SHP77 treated with DMSO at 0.1 percent for 48 hours (cell line): Measurements from ENCODE around the gene CDK17.
"Not testable (repeated sequence)": the region's sequence is repeated elsewhere in the genome, so short reads cannot be mapped to it uniquely, and the experiment has no call there.

Experiments used
- DNase-seq: peaks from one replicate; lab custom pipeline; 2025; lab: John Stamatoyannopoulos, UW

CDK17 gene

DNA sequence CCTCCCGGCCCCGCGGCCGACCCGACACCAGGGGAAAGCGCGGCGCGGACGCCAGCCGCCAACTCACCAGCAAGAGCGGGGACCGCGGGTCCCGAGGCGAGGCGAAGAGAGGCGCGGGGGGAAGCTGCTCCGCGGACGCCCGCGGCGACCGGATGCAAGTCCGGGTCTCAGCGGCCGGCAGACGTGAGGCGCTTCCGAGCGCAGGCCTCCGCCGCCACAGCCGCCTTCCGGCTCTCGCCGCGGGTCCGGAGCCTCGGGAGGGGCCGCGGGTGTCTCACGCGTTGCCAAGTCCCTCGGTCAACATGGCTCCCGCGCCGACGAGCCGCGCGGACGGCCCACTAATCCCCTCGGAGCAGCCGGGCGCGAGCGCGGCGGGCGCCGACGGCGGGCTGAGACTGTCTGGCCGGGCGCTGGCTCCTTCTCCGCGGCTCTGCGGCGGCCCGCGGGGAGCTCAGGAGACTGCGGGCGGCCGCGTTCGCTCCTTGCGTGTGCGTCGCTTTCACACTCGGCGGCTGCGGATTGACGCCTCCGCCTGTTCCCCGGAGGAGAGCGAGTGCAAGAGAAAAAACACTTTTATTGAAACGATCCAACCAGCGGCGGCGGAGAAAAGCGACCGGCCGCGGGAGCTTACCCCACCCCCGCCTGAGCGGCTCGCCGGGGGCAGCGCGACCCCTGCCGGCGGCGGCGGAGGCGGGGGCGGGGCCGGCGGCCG lies at the start of gene CDK17:
Gene CDK17 (minus strand): TSS at position 521 of the 712 bp plus-strand sequence. CDS start 65,603 bp downstream, outside the sequence.
- peak; percentile 35 for DNase-seq

DNA sequence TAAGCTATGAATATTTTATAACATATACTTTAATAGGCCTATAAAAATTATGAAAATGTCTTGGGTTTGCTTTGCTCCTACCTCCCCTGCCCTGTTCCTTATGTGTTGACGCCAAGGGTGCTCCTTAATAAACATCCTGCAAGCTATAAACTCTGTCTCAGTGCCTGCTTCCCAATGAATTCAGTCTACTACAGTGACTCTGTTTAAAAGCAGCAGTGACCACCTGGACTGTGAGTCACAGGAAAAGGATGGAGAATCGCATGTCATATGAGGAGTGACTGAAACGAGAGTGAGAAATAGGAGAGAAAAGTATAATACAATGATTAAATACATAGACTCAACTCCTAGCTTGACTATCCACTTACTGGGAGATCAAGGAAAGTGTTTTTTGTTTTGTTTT lies 48.1 kb upstream of the CDK17 start:
- no peak for DNase-seq

DNA sequence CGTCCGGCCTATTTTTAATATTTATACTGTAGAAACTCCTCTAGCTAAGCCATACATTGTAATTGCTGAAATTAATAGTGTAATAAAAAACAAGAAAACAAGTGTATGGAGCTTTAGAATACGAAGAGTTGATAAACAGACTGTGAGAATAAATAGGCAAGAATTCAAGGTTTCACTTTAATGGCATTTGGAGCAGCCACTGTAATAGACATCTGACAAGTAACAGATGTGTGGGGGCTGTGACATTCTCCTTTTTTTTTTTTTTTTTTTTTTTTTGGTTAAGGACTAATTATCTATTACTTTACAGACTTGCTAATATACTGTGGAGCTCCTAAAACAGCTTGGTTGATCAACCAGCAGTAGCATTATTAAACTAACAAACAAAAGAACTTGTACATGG lies 47.0 kb upstream of the CDK17 start:
- no peak for DNase-seq

DNA sequence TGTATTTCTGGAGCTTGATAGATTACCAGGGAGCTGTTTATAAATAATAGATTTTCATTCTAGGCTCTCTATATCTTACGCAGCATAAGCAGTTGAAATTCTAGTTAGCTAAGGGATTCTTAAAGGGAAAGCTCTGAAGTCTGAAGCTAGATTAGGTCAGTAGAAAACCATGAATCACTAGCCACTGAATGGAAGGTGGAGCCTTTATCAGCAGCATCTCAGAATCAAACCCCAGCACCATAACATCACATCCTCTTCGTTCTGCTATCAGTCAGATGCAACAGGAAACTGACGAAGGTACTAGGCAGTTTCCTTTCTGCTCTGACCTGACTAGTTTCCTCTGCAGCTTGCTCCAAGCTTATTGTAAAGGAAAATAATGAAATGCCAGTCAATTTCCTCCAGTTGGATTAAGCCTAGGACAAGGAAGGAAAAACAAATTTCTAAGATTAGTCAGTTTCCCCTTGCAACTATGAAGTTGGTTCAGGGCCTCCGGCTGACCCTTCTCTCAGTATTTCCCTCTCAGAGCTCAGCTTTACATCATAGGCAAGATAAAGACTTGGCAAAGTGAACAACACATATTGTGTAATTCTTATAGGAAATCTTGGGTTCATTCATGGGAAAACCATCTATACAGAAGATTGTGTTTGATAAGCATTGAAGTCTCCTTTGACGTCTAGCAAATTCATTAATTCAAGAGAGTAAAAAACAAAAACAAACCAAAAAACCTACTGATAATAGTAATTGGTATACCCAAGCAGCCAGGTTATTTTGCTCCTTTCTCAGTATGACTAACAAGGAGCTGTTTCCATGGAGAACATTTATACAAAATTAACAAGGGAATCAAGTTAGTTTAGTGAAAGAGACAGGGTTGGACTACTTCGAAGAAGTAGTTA lies 45.7 kb upstream of the CDK17 start:
- DNase-seq = no peak

DNA sequence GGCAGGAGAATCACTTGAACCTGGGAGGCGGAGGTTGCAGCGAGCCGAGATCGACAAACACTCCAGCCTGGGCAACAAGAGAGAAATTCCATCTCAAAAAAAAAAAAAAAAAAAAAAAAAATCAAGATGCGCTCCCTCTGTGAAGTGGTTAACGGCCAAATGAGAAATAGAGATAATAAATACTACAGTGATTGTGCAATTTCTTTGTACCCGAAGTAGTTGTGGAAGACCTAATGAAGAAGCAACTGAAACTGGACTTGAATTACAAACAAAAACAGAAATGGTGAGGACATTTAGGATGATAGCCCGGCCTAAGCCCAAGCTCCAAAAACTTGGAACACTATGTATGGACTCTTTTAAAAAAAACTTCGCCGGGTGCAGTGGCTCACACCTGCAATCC lies 44.2 kb upstream of the CDK17 start:
- no peak for DNase-seq

DNA sequence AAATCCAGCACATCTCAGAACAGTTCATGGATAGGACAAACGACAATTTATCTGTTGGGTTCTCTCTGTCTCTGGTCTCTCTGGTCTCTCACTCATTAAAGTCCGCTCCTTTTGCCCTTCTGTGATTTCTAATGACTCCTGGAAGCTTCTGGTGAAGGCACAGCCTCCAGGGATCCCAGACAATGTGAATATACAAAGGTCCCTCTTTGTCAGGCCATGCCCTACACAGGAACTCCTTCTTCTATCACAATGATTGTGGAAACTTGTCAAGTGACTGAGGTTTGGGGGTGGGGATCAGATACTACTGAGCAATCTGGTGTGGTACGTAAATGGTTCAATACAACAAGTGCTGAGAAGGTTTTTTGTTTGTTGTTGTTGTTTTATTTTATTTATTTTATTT lies 42.7 kb upstream of the CDK17 start:
- no peak for DNase-seq

DNA sequence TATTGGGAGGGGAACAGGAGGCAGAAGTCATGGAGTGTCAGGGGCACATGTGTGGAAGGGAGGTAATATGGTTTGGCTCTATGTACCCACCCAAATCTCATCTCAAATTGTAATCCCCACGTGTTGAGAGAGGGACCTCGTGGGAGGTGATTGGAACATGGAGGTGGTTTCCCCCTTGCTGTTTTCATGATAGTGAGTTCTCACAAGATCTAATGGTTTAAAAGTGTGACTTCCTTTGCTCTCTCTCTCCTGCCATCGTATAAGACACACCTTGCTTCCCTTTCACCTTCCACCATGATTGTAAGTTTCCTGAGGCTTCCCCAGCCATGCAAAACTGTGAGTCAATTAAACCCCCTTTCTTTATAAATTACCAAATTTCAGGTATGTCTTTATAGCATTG lies 41.6 kb upstream of the CDK17 start:
- no peak for DNase-seq

DNA sequence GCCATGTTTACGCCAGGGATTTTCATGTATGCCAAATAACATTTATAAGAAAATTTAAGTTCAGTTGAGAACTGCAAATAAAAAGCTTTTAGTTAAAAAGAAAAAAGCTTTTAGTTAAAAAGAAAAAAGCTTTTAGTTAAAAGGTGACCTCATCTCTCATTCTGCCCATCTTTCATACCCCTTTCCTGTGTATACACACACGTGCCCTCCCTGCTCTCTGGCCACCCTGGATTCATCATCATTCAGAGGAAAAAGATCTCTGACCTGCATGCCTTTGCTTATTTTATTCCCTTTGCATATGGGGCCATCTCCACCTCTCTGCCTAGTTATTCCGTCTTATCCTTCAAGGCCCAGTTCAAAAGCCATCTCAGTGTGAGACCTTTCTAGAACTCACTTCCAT lies 38.1 kb upstream of the CDK17 start:
- no peak for DNase-seq

DNA sequence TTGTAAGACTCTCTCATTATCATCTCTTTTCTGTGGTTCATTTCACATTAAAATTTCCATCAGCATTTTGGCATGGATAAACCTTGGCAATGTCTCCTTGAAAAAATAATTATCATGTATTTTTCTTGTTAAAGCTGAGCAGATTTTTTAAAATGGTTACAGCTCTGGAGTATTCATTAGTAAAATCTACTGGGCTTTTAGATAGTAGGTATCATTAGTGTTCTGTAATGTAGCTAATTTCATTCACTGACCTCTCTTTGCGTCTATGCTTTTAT lies 36.9 kb upstream of the CDK17 start:
- DNase-seq = no peak

DNA sequence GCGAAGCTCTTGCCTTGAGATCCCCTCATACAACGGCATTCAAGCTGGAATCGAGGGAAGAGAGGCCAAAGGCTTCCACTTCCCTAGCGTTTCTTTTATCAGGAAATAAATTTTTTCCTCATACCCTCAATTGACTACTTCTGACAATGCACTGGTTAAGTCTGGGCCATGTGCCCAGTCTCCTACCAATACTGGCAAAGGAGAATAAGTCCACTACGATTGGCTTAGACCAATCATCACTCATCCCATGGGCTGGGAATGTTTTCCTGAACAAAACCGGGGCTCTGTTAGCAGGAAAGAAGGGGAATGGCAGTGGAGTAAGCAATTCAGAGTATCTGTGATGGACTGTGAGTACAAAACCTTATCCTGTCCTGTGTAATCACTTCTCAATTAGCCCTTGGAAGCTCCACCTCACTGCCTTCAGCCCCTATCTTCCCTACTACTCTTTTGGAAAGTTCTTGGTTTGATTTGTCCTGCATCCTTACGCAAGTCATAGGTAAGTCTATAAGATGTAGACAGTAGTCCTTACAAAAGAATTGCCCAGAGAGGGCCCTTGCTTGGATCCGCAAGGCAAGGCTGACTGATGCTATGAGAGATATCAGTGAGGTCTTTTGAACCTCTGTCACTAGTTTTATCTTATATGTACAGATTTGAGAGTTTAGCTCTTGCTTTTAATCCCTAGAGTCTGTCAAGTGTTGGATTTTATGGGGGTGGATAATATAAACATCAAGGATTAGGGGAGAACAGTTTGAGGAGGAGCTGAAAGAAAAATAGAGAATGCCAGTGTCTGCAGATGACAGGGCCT lies 36.3 kb upstream of the CDK17 start:
- DNase-seq = no peak

DNA sequence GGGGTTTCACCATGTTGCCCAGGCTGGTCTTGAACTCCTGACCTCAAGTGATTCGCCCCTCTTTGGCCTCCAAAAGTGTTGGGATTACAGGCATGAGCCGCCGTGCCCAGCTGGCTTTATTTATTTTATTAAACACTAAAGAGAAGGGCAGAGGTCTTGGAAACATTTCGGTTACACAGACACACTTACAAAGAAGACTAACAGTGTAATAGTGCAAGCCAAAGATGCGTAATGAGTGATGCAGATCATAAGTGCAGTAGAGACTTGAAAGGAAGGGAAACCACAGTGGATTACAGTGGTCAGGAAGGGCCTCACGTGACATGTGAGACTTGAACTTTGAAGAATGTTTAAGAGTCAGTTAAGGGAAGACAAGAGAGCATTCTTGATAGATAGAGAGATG lies 33.9 kb upstream of the CDK17 start:
- DNase-seq = no peak

DNA sequence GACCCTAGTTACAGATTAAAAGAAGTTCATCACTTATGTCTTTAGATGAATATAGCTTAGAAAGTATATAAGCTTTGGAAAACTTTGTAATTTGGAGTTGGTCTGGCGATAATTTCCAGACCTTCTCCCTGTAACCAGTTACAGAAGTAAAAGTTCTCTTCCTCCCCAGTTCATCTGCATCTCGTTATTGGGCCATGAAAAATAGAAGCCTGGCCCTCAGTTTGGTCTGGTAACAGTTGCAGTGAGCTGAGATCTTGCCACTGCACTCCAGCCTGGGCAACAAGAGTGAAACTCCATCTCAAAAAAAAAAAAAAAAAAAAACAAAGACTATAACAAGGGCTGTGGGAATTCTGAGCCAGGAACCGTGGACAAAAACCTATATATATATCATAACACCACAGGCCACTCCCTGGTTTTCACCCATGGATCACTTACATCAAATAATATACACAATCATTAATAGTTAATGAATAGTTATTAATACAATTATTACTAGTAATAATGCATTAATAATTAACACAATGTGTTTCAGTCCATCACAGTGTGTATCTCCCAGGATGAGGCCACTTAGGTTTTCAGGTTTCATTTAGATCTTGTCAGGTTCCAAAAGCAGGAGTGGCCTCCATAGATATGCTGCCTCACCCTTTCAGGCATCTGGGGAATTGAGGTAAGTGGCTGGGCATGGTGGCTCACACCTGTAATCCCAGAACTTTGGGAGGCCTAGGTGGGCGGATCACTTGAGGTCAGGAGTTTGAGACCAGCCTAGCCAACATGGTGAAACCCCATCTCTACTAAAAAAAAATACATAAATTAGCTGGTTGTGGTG lies 32.5 kb upstream of the CDK17 start:
- DNase-seq = not testable (repeated sequence)

DNA sequence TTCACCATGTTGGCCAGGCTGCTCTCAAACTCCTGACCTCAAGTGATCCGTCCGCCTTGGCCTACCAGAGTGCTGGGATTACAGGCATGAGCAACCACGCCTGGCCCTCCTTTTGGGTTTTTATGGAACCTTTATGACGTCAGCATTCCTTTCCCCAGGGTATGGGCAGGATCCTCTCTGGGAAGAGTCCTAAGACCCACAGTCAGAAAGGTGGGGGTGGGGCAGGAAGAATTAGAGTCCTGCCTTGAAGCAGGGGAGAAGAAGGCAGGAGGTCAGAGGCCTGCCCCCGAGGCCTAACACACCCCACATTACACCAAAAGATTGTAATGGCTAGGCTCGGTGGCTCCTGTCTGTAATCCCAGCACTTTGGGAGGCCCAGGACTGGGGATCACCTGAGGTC lies 30.8 kb upstream of the CDK17 start:
- no peak for DNase-seq

DNA sequence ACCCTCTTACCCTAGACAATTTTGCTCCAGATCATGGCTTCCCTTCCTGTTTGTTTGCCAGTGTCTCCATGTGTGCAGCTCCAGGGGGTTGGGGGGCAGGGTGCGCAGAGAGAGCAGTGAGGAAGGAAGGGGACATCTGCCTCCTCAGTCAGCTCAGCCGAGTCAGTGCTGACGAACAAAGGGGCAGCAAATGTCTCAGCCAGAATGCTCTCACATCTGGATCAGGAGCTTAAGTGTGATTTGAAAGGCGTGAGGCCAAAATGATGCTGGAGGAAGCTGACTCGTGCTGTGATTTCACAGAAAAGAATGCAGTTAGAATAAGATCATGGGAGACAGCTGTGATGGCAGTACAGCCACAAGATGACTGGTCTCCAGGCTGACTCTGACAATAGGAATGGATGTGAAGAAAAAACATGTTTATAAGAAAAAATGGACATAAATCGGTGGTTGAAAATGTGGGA lies 27.1 kb upstream of the CDK17 start:
- no peak for DNase-seq

DNA sequence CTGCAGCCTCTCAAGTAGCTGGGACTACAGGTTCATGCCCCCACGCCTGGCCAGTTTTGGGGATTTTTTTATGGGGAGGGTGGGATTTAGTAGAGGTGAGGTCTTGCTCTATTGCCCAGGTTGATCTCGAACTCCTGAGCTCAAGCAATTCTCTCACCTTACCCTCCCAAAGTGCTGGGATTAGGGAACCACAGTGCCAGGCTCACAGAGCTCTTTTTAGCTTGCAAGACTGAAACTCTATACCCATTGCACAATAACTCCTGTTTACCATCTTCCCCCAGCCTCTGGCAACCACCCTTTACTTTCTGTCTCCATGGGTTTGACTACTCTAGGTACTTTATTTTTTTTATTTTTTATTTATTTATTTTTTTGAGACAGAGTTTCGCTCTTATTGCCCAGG lies 25.7 kb upstream of the CDK17 start:
- no peak for DNase-seq

DNA sequence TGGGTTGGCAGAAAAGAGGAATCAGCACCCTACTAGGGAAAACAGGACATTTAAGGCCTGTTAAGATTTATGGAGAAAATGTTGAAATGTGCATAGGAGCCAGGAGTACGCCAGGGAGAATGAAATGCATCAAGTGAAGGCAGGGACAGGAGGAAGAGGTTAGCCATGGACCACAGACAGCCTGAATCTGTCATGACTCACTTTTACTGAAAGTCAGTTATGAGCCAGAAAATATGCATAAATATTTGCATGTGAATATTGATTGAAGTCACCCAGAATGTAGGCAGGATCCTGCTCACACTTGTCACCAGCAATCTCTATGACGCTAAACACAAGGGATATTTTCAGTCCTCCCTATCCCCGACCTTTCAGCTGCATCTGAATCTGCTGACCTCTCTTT lies 25.1 kb upstream of the CDK17 start:
- no peak for DNase-seq

DNA sequence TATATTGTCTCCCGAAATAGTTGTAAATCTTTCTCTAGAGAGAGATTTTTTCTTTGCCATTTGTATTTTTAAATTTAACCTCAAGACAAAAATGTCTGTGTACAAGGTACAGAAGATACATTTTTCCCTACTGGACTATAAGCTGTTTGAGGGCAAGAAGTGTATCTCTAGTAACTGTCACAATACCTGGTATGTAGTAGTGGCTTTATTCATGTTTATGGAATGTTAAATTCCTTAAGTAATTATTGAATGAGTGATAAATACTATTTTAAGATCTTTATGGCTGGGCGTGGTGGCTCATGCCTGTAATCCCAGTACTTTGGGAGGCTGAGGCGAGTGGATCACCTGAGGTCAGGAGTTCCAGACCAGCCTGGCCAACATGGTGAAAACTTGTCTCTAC lies 24.4 kb upstream of the CDK17 start:
- DNase-seq = no peak

DNA sequence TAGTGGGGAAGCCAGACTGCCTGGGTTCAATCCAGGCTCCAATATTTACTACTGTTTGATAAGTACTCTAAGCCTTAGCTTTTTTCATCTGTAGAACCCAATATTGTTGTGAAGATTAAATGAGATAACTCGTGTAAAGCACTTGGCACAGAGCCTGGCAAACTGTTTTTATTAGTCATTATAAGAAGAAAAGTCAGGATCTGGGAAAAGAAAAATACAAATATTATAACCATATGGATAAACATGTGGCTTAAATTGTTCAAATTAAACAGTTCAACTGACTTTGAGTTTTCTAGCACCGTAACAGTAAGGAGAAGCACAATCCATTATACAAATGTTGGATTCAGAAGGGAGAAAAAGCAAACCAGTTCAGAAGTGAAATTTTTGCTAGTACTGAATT lies 22.0 kb upstream of the CDK17 start:
- DNase-seq = no peak

DNA sequence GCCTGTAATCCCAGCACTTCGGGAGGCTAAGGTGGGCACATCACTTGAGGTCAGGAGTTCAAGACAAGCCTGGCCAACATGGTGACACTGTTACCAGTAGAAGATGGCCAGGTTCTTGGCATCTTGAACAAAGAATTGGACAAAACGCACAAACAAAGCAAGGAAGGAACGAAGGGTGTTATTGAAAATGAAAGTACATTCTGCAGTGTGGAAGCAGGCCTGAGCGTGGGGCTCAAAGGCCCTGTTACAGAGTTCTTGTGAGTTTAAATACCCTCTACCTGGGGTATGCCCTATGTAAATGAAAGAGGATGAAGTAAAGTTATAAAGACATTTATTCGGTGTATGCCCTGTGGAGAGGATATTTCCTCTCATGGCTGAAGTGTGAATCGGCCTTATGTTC lies 20.8 kb upstream of the CDK17 start:
- no peak for DNase-seq

DNA sequence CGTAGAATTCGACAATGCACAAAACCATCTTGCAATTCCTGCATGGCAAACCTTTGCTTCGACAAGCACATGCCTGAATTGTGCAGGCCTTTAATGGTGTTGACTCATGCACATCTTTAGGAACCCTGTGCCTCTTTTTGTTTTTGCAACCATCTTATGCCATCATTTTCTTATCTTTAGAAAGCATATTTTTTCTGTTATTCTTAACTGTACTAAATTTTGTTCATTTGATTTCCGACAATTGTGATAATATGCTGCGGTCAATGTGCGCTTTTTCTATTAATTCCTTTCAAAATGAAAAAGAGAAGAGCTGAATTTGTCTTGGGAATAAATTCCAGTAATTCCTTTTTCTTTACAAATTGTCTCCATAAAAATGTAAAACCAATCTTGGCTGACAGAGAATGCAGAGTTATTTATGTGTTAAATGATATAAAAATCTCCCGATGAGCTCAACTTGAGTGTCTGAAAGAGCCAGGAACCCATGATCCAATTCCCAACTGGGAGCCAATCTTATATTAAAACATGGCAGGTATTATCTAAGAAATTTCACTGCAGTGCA lies 20.1 kb upstream of the CDK17 start:
- no peak for DNase-seq

DNA sequence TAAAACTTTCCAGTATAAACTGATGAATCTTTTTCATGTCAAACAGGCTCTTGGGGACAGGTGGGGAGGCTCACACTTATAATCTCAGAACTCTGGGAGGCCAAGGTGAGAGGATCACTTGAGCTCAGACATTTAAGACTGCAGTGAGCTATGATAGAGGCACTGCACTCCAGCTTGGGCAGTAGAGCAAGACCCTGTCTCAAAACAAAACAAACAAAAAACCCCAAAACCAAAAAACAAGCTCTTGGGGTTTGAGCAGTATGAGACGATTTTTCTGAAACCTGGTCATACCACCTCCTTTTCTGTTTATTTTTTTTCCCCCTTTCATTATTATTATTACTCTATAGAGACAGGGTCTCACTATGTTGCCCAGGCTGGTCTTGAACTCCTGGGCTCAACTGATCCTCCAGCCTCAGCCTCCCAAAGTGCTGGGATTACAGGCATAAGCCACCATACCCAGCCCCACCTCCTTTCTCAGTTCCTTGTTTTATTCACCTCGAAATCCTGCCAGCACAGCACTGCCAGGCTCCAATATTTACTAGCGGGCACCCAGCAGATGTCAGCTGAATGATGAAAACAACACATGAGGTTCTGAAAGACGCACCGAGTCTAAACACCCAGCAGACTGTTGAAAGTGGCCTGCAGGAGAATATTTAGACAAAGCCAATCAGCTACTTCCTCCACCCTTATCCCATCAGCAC lies 19.5 kb upstream of the CDK17 start:
- DNase-seq = no peak
